Astrocyte (in vitro differentiated cells and primary cell): ENCODE results near the gene PTGR3.

Source experiments
- EZH2 ChIP-seq: IDR thresholded peaks from 2 replicates; pipeline ENCODE4 v1.6.1; 2012; ENCODE audit warnings: mild to moderate bottlenecking, low read length, inconsistent platforms; ENCODE audit not compliant: insufficient read depth
- TF ChIP-seq, protein P1 (sequence below): IDR thresholded peaks from 2 replicates; pipeline ENCODE4 v1.5.1; 2011; ENCODE audit warnings: low read depth, mild to moderate bottlenecking, inconsistent platforms, low read length, moderate library complexity; ENCODE audit not compliant: insufficient read depth

DNA sequence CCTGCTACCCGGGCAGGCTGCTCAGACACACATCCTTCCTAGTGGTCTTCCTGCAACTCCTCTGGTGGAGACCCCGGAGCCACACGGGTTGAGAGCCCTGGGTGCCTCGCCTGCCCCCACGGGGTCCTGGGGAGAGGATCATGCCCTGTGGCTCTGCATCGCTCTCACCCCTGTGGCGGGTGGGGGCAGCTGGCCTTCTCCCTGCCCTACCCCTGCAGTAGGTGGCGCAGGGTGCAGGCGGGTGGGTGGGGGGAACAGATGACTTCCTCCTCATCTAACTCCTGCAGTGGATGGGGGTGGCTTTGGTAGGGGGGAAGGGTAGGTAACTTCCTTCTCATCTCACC lies 40.2 kb upstream of the PTGR3 start:
- TF ChIP-seq, protein P1, sequence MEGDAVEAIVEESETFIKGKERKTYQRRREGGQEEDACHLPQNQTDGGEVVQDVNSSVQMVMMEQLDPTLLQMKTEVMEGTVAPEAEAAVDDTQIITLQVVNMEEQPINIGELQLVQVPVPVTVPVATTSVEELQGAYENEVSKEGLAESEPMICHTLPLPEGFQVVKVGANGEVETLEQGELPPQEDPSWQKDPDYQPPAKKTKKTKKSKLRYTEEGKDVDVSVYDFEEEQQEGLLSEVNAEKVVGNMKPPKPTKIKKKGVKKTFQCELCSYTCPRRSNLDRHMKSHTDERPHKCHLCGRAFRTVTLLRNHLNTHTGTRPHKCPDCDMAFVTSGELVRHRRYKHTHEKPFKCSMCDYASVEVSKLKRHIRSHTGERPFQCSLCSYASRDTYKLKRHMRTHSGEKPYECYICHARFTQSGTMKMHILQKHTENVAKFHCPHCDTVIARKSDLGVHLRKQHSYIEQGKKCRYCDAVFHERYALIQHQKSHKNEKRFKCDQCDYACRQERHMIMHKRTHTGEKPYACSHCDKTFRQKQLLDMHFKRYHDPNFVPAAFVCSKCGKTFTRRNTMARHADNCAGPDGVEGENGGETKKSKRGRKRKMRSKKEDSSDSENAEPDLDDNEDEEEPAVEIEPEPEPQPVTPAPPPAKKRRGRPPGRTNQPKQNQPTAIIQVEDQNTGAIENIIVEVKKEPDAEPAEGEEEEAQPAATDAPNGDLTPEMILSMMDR = no peak
- TF ChIP-seq EZH2 = no peak
